ENCODE measurements around the gene RSPO1. TPM values are rescaled to one million over a fixed set of nuclear protein-coding genes. Genes with fewer than 3 reads are reported as not detected.
"Not testable (repeated sequence)": the region's sequence is repeated elsewhere in the genome, so short reads cannot be mapped to it uniquely, and the experiment has no call there.

The RSPO1 gene
- total RNA-seq, 1 experiment from 2014 or later = not detected

DNA sequence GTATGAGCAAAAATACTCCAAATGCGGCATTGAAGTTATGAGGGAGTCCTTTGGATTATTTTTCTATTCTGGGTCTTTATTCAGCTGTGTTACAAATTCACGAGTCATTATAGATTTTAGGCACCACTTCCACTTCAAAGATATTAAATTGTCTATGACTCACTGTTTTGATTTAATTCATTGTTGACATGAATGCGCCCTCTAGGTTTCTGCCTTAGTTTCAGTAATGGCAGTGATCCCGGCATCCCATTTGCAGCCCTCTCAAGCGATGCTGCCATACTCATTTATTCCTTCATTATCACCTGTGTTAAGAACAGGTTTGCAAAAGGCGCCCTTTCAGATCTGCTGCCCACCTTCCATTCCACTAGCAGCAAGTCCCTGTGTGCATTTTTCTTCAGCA is 14.0 kb downstream of the RSPO1 start:
- no peak for DNase-seq (ENCODE audit: low read depth)

DNA sequence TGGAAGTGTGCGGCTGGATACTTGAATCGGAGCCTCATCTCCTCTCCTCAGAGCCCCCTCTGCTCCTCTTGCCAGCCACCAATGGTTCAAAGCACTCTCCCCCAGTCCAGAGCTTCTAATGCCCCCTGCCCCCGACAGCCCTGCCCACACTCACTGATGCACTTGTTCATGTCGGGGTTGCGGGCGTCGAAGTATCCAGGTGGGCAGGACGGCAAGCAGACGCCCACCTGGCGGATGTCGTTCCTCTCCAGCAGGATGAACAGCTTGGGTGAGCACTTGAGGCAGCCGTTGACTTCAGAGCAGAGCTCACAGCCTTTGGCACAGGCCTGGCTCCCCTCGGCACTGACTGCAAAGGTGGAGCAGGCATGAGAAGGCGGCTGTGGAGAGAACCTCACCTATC is 18.4 kb downstream of the RSPO1 start:
- DNase-seq (ENCODE audit: low read depth) = no peak

DNA sequence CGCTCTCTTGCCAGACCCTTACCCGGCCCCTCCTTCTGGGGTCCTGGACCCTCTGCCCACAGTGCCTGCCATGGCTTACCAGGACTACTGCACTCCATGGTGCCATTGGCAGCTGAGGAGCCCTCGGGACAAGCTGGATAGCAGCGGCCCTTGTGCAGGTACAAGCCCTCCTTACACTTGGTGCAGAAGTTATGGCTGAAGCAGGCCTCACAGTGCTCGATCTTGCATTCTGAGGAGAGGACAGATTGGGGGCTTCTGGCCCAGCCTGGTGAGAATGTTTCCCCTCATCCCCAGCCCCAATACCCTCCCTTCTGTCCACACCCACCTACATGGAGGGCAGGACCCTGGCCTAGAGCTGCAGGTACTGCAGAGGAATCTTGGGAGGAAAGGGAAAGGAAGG is 20.6 kb downstream of the RSPO1 start:
- no peak for DNase-seq (ENCODE audit: low read depth)

DNA sequence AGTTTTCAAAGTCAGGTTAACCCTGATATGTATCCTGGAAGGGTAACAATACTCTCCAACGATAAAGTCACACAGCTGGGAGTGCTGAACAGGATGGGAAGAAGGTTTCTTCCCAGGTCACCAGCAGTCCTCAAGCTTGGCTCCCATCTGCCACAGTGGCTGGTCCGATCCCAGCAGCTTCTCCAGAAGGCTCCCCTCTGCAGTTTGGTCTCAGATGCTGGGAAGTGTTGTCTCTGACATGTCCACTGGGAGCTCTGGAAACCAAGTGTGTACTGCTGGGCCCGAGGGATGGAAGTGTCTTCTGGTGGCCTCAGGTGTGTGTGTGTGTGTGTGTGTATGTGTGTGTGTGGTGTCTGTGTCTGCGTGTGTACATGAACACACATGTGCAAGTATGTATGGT is 22.5 kb downstream of the RSPO1 start:
- no peak for DNase-seq (ENCODE audit: low read depth)

DNA sequence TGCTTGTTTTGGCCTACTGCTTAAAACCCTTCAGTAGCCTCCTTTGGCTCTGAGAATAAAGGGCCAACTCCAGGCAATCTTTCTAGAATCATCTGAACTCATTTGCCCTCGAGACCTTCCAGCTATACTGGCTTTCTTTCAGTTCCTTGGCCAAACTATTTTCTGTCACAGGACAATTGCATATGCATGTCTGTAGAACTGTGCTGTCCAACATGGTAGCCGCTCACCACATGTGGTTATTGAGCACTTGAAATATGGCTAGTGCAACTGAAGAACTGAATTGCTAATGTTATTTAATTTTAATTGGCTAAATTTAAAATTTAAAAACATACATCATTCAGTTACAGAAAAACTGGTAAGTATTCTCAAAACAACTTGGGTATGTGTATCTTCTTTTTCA is 24.7 kb downstream of the RSPO1 start:
- DNase-seq (ENCODE audit: low read depth) = no peak

DNA sequence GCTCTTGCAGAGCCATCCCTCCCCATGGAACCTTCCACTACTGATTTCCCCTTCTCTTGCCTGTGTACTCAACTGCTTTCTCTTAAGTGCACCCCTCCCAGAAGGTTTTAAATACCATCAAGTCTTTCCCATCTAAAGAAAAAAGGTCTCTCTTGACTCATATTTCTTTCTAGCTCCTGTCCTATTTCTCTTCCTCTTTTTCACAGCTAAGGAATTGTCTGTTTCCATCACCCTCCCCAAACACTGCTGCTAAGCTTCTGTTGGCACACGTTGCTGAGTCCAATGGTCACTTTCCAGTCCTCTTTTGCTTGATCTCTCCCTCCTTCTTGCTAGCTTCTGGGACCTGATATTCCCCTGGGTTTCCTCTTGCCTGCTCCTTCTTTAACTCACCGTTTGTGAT is 25.7 kb downstream of the RSPO1 start:
- DNase-seq (ENCODE audit: low read depth) = no peak

DNA sequence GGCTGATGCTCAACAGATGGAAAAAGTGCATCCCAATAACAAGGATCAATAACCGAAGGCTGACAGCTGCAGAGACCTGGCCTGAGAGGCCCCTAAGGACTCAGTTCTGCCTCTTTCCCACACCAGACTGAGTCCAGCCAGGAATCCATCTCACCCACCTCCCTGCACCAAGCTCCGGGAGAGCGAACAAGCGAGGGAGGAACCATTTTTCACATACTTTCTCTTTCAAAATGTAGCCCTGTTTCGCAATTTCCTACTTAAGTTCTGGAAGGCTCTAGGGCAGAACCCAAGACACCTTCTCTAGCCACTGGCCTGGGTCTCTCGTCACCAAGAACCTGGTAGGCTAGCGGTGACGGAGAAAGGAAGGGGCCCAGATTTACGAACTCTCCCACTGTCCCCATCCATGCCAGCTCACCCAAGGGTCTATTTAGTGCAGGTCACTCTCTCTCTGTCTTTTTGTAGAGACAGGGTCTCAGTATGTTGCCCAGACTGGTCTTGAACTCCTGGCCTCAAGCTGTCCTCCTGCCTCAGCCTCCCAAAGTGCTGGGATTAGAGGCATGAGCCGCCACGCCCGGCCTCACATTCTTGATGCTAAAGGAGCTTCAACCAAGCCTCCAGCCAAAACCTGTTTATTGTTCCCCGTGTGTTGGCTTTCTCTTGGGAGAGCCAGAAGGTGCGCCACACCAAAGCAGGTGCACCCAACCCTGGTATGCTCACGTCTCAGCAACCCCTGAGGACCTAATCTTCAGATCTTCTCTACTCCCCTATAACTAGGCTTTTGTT is 28.0 kb downstream of the RSPO1 start:
- no peak for DNase-seq (ENCODE audit: low read depth)

DNA sequence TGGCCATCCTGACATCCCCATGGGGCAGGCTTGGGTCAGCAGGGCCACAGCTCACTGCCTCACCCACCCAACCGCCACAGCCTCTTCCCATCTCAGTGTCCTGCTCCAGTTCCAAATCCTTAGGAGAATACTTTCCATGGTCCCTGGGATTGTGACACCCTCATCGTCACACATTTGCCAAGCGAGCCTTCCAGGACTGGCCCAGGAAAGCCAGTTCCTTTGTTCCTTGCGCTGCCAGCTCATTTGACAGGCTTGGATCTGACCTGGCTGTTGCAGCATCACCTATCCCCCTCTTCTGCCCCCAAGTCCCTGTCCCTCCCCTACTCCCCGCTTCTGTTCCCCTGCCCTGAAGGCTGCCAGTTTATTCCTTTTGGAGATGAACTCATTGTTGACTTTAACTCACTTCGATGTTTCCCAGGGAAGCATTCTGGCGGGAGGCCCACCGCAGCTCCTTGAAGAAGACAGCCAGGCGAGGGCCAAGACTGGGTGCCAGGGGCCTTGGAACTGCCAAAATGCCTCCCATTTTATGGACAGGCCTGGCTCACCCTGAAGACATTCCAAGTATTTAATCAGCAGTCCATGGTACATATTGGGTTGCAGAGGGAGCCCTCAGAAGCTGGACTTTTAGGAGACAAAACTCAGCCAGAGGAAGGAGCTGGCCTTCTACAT is 28.8 kb downstream of the RSPO1 start:
- no peak for DNase-seq (ENCODE audit: low read depth)

DNA sequence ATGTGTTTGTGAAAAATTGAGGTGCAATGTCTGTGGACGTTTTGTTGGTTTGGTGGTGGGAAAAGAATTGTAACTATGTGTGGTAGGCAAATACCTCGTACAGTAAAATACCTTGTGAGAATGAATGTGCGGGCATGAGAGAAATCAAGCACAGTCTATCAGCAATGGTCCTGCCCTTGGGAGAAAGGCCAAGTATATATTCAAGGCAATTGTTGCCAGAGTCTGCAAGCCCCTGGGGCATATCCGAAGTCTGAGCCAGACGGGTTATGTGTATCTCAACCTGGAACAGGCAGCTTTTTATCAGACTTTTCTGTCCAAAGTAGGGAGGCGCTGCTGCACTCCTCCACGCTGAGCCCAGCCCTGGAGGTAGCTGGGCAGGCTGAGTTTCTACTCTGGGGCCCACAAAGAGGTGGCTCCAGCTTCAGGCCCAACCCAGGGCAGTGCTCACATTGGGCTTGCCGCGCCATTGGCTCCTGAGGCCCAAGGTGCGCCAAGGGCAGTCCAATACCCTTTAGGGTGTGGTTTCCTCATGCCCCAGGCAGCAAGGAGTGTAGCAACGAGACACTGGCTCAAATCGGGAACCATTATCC is 29.5 kb downstream of the RSPO1 start:
- no peak for DNase-seq (ENCODE audit: low read depth)

DNA sequence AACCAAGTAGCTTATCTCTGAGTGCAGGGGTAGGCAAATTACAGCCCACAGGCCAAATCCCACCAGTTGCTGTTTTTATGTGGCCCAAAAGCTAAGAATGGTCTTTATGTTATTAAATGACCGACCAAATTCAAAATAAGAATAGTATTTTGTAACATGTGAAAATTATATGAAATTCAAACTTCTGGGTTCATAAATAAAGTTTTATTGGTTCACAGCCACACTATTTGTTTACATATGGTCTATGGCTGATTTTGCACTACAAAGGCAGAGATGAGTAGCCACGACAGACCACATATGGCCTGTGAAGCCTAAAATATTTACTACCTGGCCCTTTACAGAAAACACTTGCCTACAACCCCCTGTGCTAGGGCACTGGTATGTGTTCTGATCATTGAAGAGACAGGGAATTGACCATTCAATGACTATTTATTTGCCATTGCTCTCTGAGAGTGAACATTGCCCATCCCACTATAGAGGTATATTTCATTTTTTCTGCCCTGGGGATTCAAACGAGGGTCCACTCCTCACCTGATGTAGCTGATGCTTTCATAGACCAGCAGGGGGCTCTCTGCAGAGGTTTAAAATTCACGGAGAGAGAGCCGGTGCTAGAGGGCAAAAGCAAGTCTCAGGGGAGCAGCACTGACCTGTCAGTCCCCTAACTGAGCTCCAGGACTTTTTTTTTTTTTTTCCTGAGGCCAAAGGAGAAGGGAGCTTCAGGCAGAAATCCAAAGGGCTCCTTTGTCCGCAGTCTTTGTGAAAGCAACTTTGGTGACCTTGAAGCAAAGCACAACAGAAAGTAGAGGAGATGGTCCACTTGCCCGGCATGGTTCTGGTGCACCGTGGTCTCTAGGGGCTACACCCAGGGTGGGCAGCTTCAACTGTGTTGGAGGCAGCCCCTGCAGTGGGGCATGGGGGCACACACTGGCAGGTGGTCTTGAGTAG is 31.7 kb downstream of the RSPO1 start:
- DNase-seq (ENCODE audit: low read depth) = peak; percentile 43

DNA sequence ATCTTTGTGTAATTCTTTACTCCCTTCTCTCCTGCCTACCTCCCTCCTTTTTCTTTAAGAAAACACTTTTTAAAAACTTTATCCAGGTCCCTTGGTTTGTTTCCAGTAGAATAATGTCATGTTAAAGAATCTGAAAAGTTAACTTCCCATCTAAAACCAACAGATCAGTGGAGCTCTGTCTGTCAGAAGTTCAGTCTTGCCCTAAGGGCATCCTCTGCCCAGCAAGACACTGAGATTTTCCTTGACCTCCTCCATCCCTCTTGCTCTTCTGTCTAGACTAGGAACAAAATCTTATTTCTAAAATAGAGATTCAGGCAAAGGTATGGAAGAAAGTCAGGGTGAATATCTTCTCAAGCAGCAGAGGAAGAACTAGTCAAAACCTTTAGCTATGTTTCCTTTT is 33.3 kb downstream of the RSPO1 start:
- DNase-seq (ENCODE audit: low read depth) = peak; percentile 18

DNA sequence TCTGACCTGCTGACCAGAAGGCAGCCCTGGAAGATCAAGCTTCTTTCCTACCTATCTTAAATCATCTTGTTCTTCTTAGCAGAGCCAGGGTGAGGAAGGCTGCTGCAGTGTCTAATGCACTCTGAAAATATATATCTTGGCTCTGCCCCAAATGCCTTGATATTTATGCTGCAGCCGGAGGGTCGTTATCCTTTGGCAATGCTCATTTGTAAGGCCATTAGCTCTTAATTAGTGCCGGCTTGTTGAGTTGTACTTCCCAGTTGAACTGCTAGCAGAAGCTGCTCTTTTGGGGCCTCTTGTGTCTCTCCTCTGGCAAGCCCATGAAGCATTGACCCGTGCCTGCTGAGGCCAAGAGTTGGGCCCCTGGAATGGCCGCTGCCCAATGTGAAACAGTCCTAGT is 34.8 kb downstream of the RSPO1 start:
- no peak for DNase-seq (ENCODE audit: low read depth)

DNA sequence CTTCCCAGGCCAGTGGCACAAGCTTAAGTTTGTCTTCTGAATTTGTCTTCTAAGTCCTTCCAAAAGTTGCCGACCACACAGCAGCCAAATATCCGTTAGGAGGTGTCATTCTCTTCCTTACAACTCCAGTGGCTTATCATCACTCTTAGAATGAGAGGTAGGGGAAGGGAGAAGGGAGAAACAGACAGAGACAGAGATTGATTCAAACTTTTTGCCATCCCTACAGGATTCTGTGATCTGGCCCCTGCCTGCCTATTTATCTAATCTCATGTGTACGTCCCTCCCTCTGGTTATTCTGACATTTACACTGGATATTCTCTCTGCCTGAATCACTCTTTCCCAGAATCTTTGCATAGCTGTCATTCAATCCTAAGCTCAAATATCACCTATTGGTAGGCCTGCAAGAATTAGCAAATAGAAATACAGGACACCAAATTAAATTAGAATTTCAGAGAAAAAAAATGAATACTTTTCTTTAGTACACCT is 38.5 kb downstream of the RSPO1 start:
- DNase-seq (ENCODE audit: low read depth) = no peak

DNA sequence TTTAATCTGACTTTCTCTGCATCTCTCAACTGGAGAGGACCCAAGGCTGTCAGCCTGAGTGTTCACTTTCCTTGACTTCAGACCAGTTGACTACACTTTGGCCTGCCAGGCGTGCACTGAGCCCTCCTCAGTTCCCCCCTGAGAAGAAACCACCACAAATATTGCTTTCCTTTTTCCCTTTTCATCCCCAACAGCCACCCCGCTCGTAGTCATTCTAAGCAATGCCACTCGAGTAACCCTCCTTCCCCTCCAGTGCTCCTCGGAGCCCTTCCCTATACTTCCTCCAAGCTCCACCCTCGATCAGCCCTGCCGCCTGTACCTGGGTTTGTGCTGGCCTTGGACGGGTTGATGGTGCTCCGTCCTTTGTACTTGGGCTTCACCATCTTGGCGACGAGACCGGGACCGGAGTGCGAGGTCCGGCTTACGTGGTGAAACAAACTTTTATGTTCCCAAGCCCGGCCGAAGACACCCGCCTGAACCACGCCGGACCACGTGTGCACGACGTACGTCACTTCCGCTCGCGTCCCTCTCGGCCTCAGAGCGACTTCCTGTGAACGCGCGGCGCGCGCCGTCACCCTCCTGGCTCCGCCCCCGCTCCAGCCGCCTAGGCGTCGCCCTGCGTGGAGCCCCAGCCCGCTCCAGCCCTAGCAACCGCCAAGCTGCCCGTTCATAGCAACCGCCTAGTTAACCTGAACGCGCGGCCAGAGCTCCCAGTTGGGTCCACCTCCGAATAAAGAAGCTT is 39.1 kb downstream of the RSPO1 start, which contains the start of gene GNL2:
TSS of gene GNL2 (minus strand) at position 498 of the 742 bp plus-strand sequence. CDS start at position 383, 115 bp downstream.
- DNase-seq (ENCODE audit: low read depth) = peak; percentile 95

DNA sequence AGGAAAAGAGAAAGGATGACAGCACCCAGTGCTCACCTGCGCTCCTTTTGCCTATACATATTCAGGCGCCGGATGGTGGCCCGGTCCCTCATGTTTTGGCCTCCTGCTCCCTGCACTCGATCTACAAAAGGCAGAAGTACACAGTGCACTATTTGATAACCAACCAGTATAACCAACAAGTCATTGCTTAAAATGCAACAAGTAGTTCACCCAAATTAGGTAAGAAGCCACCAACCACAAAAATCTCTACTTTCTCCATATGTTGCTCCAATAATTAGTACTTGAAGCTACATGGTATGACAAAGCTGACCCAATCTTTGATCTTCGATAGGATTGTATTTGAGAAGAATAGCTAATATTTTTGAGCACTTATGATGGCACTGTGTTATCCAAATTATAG is 41.0 kb downstream of the RSPO1 start:
- no peak for DNase-seq (ENCODE audit: low read depth)

DNA sequence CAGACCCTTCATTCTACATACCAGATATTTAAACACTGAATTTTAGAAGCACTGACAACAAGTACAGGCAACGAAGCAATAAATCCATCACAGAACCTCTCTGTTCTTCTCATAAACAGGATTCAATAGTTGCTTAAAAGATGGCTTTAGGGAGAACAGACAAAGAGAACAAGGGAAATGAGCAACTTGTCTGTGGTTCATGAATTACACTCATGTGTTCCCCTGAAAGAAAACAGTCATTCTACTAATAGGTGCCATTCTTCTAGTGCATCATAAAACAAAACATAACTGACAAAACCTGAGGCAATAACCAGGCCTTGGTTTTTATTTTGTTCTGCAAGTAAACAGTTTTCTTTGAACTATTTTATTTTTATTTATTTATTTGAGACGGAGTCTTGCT is 45.8 kb downstream of the RSPO1 start:
- no peak for DNase-seq (ENCODE audit: low read depth)

DNA sequence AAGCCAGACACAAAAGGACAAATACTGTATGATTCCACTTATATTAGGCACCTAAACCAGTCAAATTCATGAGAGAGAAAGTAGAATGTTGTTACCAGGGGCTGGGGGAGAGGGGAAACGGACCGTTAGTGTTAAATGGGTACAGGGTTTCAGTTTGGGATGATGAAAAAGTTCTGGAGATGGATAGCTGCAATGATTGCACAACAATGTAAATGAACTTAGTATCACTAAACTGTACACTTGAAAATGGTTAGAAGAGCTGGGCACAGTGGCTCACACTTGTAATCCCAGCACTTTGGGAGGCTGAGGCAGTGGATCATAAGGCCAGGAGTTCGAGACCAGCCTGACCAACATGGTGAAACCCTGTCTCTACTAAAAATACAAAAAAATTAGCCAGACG is 50.1 kb downstream of the RSPO1 start:
- not testable (repeated sequence) for DNase-seq (ENCODE audit: low read depth)

DNA sequence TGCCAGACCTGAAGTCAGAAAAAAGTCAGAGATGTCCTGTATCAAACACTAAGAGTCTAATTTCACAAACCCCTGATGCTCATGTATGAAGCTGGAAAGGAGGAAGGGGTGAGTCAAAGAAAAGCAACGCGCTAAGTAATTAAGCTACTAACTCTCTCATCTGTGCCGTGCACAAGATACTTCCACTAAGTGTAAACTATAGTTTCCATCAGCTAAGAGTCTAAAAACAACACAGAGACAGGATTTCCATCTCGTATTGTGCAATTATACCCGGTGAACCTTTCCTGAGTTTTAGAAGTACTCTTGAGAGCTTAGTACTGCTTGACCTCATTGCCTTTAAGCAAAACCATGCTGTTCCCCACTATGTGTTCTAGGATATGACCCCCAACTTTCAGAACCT is 59.0 kb downstream of the RSPO1 start:
- DNase-seq (ENCODE audit: low read depth) = no peak

DNA sequence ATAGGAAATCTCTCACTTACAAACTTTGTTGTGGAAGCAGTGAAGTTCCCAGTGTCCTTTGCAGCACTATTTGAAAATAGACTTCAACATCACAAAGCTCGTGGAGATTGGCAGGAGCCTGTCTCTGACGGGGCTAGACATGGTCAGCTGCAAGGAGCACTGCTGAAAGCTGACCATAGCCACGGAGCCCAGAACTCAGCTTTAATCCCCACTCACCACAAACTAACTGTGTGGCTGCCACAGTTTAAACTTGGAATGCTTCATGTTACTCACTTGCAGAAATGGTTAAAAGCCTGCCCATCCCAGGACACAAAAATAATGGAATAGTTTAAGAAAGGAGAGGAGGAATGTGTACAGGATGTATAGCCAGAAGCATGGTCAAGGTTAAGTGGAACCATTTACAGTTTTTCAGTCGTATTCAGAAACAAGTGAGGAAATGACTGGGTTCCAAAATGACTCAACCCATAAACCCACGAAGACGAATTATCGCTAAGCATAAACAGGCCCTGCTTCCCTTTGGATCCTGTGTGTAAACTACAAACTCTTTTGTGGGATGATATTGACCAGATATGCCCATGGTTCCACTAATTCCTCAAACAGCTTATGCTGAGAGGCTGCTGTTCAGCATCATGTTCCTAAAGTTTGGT is 59.7 kb downstream of the RSPO1 start:
- peak; percentile 73 for DNase-seq (ENCODE audit: low read depth)

DNA sequence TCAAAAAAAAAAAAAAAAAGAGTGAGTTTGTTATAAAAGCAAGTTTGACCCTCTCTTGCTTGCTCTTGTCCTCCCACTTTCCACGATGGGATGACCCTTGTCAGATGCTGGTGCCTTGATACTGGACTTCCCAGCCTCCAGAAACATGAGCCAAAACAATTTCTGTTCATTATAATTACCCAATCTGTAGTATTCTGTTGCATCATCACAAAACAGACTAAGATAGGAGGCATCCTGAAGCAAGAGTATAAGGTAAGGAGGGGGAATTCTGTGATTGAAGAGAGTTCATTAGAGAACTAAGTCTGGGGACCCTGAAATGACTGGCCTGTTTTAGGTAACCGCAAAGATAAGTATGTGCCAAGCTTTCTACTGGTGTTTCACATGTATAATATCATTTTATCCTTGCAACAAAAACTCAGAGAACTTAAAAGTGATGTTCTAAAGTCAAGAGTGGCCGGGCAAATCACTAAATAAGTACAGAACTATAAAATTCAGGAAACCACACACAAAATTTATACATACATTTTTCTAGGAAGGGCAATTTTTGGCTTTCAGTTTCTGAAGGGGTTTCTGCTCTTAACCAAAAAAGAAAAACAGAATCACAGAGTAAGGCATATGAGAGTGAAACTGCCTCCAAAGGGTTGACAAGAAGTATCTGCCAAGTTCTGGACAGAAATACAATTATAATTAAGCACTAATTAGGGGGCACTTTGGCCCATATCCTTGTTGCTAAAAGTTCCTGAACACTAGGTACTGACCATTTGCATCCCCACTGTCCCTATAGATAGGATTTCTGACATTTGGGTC is 64.0 kb downstream of the RSPO1 start:
- no peak for DNase-seq (ENCODE audit: low read depth)

Measured in M059J (cell line).